ENCODE results near the gene SULT2B1.
A peak's percentile ranks its signal among the peaks of the same experiment; 100 is the strongest.
"Not testable (repeated sequence)": the region's sequence is repeated elsewhere in the genome, so short reads cannot be mapped to it uniquely, and the experiment has no call there.

The SULT2B1 gene

DNA sequence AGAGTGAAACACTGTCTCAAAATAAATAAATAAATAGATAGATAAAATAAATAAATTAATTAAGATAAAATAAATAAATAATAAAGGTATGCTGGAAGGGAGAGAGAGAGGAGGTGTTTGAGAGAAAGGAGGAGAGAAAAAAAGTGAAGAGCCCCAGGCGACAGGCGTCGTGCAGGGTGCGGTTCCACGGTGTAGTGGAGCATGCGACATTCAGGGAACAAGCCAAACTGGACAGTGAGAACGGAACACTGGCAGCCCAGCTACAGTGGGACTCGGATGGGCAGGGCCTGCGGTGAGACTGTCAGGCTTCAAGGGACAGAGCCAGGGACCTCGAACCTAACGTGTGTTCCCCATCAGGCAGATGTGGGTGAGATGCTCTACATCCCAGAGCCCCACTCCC is 9.4 kb downstream of the SULT2B1 start:
- no peak for DNase-seq

- DNase-seq, result no peak
Observed at GRCh38 chr19:48565090-48565489, 13.1 kb downstream of the SULT2B1 start.

- DNase-seq, result peak; percentile 59
Observed at GRCh38 chr19:48568345-48568886, 16.4 kb downstream of the SULT2B1 start.

DNA sequence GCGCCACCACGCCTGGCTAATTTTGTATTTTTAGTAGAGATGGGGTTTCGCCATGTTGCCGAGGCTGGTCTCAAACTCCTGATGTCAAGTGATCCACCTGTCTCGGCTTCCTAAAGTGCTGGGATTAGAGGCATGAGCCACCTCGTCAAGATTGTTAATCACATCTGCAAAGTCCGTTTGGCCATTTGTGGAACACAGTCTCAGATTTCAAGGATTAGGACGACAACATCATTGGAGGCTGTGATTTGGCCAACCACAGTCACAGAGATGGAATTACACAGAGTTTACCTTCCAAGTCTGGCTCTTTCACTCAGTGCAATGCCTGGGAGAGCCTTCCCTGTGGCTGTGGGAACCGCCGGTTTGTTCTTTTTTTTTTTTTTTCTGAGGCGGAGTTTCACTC is 17.8 kb downstream of the SULT2B1 start:
- no peak for DNase-seq

DNA sequence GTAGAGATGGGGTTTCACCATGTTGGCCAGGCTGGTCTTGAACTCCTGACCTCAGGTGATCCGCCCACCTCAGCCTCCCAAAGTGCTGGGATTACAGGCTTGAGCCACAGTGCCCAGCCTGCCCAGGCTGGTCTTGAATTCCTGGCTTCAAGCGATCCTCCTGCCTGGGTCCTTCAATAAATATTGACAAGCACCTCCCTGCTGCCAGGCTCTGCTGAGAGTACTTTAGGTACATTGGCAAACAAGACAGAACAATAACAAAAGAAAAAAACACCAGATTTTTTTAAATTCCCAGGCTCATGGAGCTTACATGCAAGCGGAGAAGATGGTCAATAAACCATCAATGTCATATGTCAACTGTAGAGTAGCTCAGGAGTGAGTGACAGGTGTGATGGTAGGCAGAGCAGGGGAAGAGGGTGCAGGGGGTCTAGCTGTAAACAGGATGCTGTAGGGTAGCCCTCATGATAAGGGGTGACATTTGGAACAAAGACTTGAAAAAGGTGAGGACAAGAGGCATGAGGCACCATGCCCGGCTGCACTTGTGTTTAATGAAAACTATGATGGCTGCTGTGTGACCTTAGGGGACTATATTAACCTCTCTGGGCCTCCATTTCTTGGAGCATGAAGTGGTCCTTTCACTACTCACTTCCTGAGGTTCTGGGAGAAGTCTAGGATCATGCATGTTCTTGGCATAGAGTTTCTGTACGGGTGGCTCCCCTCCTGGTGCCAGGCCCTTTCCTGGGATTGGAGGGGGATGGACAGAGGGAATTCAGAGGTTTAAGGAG is 19.6 kb downstream of the SULT2B1 start:
- no peak for DNase-seq

DNA sequence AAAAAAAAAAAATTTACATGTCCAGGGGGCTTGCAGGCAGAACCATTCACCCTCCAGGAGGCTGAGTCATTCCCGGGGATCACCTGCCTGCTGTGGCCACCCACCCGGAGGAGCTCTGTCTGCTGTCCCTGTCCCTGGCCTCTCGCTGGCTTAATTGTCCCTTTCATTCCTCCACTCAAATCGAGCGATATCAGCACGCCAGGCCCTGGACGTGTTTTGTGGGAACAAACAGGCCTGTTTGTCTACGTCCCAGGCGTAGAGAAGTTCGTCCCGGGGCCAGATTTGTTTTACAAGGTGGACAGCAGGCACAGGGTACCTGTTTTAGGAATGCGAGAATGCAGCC is 21.2 kb downstream of the SULT2B1 start:
- no peak for DNase-seq

DNA sequence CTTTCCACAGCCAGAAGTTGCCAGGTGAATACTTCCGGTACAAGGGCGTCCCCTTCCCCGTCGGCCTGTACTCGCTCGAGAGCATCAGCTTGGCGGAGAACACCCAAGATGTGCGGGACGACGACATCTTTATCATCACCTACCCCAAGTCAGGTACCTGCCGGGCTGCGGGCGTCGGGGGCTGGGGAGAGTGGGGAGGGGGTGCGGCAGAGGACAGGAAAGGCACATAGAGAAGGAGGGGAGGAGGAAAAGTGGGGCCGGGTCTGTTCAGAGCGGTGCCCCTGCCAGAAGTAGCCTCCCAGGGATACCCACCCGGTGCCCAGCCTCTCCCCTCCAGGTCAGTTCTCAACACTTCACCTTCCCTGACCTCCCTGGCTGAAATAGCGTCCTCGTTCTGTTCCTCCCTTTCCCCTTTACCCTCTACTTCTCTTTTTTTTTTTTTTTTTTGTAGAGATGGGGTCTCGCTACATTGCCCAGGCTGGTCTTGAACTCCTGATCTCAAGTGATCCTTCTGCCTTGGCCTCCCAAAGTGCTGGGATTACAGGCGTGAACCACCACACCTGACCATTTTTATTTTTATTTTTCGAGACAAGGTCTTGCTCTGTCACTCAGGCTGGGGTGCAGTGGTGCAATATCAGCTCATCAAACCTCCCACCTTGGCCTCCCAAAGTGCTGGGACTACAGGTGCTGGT is 24.1 kb downstream of the SULT2B1 start:
- no peak for DNase-seq

- not testable (repeated sequence) for DNase-seq
Observed at GRCh38 chr19:48577908-48578307, 25.9 kb downstream of the SULT2B1 start.

GRCh38 chr19:48578891-48579290 is 26.9 kb downstream of the SULT2B1 start:
- no peak for DNase-seq

- no peak for DNase-seq
Observed at GRCh38 chr19:48582168-48582567, 30.2 kb downstream of the SULT2B1 start.

DNA sequence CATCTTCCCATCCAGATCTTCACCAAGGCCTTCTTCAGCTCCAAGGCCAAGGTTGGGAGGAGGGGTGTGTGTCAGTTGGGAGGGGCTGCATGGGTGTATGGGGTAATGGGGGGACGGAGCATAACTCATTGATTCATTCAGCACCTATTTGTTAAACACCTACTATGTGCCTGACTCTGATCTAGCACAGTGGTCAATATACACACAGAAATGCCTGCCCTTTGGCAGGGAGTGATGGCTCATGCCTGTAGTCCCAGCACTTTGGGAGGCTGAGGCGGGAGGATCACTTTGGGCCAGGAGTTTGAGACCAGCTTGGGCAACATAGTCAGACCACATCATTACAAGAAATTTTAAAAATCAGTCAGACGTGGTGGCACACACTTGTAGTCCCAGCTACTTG is 35.4 kb downstream of the SULT2B1 start:
- no peak for DNase-seq

GRCh38 chr19:48588670-48589401 is 36.9 kb downstream of the SULT2B1 start:
- peak; percentile 30 for DNase-seq

GRCh38 chr19:48591021-48591420 is 39.0 kb downstream of the SULT2B1 start:
- no peak for DNase-seq

DNA sequence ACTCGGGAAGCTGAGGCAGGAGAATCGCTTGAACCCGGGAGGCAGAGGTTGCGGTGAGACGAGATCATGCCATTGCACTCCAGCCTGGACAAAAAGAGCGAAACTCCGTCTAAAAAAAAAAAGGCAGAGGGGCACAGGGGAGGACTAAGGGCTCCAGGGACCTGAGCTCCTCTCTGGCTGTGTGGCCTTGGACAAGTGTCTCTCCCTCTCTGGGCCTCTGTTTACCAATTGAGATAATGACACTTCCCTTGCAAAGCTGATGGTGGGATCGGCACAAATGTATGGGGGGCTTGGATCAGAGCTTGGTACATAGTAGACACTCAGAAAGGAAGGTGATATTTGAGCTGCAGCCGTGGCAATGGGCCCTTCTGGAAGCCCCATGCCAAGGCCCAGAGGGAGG is 43.2 kb downstream of the SULT2B1 start:
- DNase-seq, result no peak

- no peak for DNase-seq
Observed at GRCh38 chr19:48595833-48596232, 43.9 kb downstream of the SULT2B1 start.

DNA sequence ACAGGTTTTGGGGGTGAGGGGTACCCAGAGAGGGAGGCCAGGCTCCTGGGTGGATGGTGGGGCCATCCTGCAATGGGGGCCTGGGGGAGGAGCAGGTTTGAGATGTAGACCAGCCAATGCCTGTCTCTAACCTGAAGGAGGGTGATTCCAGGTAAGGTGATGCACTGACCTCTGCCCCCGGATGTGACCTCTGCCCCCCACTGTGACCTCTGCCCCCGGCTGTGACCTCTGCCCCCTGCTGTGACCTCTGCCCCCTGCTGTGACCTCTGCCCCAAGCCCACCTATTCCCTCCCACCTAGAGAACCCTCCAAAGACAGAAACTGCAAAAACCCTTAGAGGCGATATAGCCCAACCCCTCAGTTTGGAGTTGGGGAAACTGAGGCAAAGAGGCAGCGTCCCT is 44.3 kb downstream of the SULT2B1 start:
- no peak for DNase-seq

DNA sequence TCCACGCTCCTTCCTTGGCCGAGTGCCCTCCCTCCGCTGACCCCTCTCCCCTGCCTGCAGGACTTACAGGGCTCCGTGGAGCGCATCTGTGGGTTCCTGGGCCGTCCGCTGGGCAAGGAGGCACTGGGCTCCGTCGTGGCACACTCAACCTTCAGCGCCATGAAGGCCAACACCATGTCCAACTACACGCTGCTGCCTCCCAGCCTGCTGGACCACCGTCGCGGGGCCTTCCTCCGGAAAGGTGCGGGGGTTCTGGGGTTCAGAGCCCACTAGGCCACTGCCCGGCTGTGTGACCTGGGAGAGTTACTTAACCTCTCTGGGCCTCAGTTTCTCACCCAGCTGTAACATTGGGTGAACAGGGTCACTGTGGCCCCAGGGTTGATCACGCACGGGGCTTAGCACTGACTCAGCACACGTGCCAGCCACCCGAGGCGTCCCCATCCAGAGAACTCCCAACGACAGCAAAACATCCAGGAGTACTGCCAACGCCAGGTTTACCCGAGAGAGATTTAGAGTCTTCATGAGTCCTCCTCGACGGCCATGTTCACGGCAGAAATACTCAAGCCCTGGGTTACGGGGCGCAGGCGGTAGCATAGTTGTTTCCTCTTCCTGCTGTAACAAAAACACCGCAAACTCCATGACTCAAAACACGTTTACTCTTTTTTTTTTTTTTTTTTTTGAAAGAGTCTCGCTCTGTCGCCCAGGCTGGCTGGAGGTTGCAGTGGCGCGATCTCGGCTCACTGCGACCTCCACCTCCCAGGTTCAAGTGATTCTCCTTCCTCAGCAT is 44.9 kb downstream of the SULT2B1 start:
- no peak for DNase-seq

DNA sequence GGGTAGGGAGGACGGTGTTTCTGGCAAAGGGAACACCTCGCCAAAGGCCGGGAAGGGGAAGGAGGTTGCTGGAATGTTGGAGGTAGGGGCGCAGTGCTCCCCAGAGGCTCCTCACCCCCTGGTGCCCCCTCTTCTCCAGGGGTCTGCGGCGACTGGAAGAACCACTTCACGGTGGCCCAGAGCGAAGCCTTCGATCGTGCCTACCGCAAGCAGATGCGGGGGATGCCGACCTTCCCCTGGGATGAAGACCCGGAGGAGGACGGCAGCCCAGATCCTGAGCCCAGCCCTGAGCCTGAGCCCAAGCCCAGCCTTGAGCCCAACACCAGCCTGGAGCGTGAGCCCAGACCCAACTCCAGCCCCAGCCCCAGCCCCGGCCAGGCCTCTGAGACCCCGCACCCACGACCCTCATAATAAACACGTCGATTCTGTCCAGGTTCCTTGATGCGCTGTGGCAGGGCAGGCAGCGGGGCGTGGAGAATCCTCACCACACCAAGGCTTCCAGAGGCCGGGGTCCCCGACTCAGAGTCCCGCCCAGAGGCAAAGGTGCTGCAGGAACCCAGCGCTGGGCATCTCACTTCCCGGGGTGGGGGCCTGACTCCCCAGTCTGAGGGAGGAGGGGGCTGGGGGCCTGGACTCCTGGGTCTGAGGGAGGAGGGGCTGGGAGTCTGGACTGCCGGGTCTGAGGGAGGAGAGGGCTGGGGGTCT is 47.2 kb downstream of the SULT2B1 start:
- no peak for DNase-seq

GRCh38 chr19:48600679-48601417 is 48.9 kb downstream of the SULT2B1 start:
- no peak for DNase-seq

GRCh38 chr19:48603001-48603400 is 51.0 kb downstream of the SULT2B1 start:
- no peak for DNase-seq

GRCh38 chr19:48603449-48603848 is 51.5 kb downstream of the SULT2B1 start:
- DNase-seq, result no peak

Data from DMS79 treated with DMSO at 0.1 percent for 48 hours (cell line).